GM18868 (cell line): ENCODE data around the gene BRD3OS.

Source experiments
- ATAC-seq: cut with Tn5 transposase; IDR thresholded peaks from one replicate; pipeline ENCODE4 v1.9.1; 2021; ENCODE audit warnings: mild to moderate bottlenecking, moderate library complexity; ENCODE audit not compliant: unreplicated experiment

Gene BRD3OS, protein sequence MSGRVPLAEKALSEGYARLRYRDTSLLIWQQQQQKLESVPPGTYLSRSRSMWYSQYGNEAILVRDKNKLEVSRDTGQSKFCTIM

DNA sequence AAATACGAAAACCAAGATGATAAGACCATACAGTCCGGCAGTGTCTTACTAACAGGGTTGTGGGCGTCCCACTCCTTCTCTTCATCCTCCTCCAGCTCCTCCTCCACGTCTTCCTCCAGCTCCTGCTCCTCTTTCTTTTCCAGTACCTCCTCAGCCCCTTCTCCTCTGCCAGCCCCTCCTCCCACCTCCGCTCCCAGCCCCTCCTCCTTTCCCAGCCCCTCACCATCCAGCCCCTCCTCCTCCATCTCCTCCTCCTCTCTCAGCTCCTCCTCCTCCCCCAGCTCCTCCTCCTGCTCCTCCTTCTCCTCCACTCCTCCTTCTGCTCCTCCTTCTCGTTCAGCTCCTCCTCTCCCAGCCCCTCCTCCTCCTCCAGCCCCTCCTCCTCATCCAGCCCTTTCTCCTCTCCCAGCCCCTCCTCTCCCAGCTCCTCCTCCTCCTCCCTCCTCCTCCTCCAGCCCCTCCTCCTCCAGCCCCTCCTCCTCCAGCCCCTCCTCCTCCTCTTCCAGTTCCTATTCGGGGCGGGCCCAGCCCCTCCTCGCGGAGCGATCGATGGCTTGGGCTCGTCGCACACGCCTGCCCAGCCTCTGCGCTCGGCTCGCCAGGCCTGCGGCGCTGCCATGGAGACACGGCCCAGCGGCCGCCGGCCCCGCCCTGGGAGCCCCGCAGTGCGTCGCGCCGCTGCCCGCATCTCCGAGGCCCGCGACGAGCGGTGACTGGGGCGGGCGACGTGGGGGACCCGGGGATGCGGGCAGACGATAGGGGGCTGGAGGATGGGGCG lies at the start of gene BRD3OS:
Gene BRD3OS, plus strand, starts transcription at position 654 of the 778 bp plus-strand sequence. CDS start 1,267 bp downstream, outside the sequence.
- ATAC-seq: peak; percentile 86

DNA sequence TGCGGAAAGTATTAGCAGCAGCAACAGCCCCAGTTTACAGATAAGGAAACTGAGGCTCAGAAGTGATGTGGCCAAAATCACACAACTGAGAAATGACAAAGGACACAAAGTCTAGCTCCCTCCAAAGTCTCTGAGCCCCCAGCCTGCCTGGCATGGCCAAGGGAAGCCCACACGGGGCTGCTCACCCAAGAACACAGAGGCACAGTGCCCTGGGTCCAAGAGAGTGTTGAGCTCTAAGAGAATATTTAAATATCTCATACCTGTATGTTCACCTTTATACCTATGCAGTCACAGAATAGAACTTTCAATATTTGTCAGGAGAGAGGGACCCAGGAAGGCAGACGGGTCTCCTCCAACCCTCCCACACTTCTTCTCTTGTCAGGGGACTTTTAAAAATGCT lies 49.8 kb upstream of the BRD3OS start:
- ATAC-seq: no peak

DNA sequence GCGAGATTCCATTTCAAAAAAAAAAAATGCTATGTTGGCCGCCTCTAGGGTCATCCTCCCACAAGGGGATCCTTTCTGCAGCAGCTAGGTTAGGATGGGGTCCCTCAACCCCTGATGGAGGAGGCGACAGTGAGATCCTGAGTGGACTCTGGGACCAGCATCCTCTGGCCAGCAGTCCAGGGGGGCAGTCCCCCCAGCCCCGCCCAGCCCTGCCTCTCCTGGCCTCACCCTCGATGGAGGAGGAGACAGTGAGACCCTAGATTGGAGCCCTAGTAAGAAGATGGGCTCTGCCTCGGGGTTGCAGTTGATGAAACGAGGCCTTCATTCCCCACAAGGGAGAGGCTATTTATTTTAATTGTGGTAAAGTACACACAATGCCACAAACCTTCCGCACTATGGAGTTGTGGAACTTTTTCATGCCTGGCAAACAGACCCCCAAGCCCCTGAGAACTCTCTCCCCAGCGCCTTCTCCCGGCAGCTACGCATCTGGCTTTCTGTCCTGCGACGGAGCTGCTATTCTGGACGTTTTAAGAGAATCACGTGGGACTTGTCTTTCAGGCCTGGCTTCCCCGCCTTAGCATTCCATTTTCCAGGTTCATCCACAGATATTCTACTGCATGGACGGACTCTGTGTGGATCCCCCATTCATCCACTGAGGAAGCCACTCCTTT lies 49.0 kb upstream of the BRD3OS start:
- no peak for ATAC-seq

DNA sequence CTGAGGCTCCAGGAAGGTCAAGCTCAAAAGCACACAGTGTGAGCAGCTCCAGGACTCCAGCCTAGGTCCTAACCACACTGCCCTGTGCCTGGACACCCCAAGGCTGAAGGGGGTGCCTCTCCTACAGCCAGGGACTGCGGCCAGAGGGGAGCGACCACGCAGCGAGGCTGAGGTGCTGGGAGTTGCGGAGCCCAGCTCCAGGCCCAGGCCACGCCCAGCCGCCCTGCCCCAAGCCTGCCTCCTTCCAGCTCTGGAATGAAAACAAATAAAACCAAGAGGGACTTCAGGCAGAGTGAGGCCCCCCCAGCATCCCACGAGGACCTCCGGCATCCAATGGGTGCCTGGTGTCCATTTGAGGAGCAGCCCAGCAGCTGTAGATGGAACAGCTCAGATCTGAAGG lies 48.4 kb upstream of the BRD3OS start:
- ATAC-seq: no peak

DNA sequence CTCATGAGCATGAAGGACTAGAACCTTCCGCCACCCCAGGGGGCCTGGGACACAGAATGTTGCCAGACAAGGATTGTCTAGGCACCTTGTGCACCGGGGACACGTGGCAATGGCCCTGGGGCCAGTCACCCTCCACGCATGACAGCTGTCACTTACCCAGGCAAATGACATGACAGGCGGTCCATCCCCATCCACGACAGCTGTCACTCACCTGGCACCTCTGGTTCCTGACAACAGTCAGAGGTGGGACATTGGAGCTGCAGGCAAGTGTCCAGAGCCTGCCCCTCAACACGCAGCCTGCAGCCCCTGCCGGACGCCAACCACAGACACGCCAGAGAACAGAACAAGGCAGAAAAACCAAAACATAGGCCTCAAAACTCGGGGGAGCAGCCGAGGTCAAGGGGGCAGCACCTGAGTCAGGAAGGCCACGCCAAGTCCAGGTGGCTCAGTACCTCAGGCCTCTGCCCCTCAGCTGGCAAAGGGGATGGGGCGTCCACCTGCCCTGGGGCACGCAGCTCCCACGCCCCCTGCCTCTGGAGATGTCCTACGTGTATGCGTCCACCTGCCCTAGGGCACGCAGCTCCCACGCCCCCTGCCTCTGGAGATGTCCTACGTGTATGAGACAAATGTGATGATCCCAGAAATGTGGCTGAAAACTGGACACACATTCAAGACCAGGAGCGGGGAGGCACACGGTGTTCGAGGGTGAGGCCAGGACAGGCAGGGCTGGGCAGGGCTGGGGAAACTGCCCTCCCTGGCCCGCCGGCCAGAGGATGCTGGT lies 47.7 kb upstream of the BRD3OS start:
- no peak for ATAC-seq

DNA sequence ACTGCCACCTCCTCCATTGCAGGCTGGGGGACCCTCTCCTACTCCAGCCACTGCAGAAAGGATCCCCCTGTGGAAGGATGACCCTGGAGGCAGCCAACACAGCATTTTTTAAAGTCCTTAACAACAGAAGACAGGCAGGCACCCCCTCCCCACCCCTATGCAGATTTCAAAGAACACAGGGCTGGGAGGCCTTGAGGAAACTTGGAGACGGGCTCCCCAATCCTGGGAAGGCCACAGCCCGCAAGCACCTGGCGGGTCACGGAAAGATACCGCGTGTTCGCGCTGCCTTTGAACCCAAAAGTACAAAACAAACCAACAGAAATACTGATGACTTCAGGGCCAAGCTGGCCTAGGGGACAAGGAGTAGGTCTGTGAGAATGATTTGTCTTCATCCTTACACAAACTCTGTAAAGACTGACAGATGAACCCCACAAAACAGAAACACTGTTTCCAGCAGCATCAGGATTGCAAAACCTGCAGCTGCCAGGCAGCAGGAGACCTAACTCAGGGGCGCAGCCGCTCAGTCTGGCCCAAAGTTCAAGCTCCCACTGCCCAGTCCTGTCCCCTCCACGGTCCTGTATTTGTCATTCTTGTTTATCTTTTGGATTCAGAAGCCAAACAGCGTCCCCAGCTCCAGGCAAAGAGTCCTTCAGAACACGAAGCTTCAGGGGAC lies 46.9 kb upstream of the BRD3OS start:
- no peak for ATAC-seq

DNA sequence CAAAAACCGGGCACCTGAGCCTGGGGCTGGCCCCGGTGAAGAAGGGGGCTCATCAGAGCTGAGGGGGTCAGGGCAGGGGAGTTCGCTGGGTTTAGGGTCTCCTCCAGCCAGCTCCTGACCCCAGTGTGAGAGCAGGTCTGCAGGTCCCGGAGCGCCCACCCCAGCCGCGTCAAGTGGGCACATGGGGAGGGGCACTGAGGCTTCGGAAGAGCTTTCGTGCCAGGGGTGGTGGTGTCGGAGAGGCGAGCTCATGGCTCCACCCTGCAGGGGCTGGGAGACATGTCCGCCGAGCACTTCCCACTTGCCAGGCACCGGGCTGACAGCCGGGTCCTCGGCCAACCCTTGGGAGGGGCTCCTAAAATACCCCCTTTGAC lies 46.4 kb upstream of the BRD3OS start:
- no peak for ATAC-seq

DNA sequence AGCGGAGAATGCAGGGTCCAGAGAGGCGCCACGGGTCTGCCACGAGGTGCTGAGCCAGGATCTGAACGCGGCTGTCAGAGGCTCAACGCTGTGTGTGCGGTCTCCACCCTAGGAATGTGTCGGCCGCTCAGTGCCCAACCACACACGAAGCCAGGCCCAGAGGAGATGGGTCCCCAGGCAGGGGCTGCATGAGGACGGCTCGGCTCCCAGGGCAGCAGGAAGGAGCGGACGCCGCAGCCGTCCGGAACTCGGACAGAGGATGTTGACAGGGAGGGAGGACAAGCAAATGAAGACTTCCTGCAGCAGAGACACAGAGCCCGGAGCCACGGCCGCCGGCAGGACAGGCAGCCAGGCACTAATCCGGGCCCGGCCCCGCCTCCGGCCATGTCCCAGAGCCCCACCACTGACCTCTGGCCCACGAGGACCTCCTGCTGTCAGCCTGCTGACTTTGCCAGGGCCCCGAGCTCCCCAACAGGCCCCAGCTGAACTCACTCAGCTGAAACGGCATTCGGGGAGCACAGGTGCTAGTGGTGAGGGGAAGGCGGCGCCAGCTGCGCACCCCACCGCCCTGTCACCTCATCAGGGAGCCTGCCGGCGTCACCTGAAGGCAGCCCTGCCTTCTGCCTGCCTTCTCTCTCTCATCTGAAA lies 45.9 kb upstream of the BRD3OS start:
- ATAC-seq: no peak

DNA sequence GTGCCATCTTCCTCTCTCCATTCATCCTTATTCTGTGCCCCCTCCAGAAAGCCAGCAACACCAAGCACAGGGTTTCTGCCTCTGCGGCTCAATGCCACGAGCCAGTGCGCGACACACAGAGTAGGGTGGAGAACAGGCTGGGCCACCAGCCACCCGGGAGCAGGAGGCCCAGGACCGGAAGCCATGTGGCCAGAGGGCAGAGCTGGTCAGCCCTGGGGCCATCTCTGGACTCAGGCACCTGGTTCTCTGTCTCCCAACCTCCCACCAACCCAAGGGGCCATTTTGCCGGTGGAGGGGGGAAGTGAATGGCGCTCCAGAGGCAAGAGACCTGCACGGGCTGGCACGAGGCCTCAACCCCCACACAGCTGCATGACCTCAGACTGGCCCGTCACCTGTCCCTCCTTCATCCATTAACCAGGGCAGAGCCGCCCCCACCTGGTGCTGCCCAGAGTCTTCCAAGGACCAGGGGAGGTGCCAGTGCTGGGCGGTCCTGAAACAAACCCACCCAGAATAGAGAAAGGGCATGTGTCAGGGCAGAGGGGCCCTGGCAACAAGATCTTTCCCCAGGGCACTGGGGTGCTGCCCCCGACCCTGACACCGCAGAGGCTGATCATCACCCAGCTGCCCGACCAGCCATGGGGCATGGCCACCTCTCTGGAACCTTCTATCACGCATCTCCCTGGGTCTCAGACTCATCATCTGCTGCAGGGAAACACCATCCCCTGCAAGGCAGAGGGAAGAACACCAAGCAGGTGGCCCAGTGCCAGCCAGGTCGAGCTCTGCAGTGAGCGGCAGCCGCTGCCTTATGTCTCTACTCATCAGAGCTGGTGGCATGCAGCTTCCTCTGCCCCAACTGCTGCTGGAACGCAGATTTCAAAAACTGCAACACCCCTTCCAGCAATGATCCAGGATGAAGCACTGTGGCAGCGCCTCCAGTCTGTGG lies 45.1 kb upstream of the BRD3OS start:
- ATAC-seq: no peak

DNA sequence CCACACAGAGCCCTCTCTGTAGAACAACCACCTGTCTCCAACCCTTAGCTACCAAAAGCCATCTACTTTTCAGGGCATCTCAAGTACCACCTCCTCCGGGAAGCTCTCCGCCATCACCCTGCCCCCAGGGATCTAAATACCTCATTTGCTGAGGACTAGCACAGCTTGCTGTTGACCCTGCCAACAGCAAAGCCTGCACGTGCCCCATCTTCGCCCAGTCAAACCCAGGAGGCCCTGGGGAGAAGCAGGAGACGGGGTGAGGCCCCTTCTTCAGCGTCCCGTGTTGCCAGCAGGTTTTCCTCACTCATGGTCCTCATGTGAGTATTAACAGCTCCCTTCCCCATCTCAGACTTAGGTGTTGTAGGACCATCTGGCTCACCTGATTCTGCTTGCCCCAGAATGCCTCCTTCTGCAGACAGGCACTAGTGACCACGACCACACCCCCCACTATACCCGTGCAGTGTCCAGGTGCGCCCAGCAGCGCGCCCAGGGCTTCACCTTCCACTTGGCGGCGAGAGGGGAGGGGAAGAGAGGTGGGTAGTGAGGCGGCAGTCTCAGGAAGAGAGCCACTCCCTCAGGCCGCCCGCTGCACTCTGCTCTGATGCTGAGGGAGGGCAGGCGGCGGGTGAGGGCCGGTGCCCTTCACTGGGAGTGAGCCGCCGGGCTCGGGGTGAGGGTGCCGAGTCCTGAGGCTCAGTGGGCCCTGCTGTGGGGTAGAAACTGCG lies 44.3 kb upstream of the BRD3OS start:
- ATAC-seq: no peak

DNA sequence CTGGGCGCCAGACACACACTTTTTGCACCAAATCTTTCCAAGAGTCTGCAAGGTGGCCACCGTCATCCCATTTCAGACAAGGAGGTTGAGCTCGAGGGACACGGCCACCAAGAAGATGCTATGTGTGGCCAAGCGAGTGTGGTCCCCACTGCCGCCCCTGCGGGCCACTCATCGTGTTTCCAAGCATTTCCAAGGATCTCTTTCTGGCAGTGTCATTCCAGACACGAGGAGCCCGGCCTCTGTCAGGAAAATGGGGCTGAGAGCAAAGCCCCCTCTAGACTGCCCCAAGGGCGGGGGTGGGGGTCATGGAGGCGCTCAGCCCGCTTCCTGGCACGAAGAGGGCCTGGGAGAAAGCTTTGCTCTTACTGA lies 43.7 kb upstream of the BRD3OS start:
- no peak for ATAC-seq

DNA sequence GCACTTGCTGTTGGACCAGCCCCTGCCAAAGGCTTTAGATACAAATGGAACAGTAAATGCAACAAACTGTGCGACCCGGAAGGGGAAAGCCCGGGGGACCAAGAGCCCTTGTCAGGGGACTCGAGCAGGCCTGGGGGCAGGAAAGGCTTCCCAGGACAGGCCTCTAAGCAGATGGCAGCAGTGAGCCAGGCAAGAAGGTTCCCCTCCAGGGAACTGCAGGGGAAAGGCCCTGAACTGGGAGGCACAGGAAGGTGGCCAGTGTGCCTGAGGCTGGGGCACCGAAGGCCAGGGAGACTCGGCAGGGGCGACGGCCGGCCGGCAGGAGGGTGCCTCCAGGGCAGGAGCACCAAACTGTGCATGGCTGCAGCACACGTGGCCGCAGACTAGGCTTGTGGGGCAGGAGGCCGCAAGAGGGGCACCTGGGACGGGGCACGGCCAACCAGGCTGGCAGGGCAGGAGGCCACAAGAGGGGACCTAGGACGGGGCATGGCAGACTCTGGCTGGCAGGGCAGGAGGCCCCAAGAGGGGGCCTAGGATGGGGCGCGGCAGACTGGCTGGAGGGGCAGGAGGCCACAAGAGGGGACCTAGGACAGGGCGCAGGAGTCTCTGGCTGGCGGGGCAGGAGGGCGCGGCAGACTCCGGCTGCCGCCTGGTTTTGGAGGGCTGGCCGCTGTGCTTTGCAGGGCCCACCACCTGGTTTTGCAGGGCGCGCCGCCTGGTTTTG lies 43.2 kb upstream of the BRD3OS start:
- no peak for ATAC-seq

DNA sequence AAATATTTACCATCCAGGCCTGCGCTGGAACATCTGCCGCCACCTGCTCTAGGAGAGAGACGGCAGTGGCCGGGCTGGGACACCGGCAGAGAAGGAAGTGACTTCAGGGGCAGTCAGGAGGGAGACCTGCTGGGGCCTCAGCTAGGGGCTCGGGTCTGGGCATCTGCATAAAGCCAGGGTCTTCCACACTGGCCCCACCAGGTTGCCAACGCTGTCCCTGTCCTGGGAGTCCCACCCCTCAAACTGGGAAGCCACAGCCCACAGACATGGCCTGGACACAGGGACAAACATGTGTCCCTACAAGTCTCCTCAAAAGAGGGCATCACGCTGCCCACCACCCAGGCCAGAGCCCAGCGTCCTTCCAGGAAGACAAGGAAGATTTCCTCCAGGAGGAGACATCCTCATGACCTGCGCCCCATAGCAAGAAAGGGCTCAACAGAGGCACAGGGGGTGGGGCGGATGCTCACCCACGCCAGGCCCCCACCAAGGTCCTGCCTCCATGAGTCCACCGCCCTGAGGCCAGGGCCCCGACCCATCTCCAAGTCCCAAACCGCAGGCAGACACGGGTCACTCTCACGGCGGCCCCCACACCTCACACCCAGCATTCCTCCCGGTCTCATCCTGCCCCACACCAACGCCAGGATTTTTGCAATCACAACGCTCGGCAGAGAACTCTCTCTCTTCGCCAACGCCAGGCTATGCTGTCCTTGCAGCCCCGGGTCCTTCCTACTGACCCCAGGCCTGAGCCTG lies 42.1 kb upstream of the BRD3OS start:
- ATAC-seq: no peak

DNA sequence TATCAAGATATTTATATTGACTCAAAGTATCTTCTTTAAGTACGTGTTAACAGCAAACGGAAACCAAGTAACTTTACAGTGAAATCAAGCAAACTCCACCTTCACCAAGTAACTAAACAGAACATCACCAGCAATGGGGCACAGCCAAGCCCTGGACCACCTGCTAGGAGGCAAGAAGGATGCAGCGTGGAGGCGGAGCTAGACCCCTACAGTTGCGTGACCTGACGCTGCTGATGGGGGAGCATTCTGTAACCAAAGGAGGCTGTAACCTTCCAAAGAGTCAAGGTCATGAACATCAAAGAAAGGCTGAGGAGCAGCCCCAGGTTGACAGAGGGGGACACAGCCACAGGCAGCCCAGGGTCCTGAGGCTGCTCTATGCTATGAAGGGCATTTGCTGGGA lies 39.2 kb upstream of the BRD3OS start:
- ATAC-seq: no peak

DNA sequence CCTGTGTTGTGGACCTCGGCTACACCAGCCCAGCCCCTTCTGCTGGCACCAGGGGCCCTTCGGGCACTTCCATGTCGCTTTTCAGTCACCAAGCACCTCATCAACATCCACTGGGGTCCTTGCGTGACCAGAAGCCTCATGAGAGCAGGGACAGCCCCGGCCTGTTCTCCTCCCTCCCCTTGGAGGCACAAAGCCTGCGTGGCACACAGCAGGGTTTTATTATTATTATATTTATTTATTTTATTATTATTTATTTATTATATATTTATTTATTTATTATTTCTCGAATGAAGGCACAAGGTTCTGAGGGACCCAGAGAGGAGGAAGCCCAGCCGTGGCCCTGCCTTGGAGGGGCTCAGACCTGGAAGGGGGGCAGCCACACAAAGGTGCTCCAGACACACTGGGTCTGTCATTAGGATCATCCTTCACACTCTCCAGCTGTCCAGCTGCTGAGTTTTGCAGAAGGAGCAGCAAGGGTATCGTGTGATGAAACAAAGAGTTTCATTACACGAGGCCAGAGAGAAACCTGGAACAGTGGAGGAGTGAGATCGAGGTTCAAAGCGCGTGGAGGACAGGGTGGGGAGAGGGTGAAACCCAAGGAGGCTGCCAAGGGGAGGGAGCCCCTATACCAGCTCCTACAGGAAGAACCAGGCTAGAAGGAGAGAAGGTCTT lies 38.4 kb upstream of the BRD3OS start:
- no peak for ATAC-seq

DNA sequence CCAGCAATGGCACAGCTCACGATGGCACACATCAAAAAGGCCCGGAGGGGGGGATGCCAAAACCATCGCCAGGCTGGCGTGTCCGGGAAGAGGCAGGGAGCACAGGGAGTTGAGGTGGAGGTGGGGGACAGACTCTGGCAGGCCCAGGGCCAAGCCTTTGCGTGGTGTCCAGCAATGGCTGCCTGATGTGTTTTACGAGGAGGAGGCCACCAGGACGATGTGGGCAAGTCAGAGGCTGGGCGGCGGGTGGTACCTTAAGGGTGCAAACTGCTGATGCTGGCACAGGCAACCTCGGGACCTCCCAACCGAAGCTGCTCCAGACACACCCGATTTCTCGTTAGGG lies 37.9 kb upstream of the BRD3OS start:
- no peak for ATAC-seq
